Right lobe of liver (tissue), 6 donors: ENCODE measurements around the gene DDIT4. TPM values are rescaled to one million over a fixed set of nuclear protein-coding genes. Genes with fewer than 3 reads are reported as not detected.
A peak's percentile ranks its signal among the peaks of the same experiment; 100 is the strongest.

Experiments
- ATAC-seq, 4 donors: fragments of 200-7000 bp; cut with Tn5 transposase; one replicate each; pipeline ENCODE4 v1.9.1; 2020; ENCODE audit warnings: mild to moderate bottlenecking in 4 of 4, moderate library complexity in 4 of 4
- DNase-seq, 3 donors: peaks; one replicate each; pipeline ENCODE4 v3.0.0-alpha.2; 2020
- H3K27ac ChIP-seq, 3 donors: fragments of 200-600 bp; one replicate each; pipeline ENCODE4 v1.8.0; 2022
- H3K27me3 ChIP-seq, 2 donors: fragments of 200-600 bp; one replicate each; pipeline ENCODE4 v1.8.0; 2022
- H3K36me3 ChIP-seq, 4 donors: fragments of 200-600 bp; sonication (generic) in 1 of 4; one replicate each; pipeline versions ENCODE4 v1.5.1 to v1.8.0; 2017 to 2022; ENCODE audit warnings: control low read depth in 1 of 4
- H3K4me1 ChIP-seq, 4 donors: fragments of 200-600 bp; sonication (generic) in 1 of 4; one replicate each; pipeline versions ENCODE4 v1.5.1 to v1.8.0; 2017 to 2022; ENCODE audit warnings: control low read depth in 1 of 4
- H3K4me3 ChIP-seq, 3 donors: fragments of 200-600 bp; one replicate each; pipeline ENCODE4 v1.8.0; 2022
- H3K9me3 ChIP-seq, 4 donors: fragments of 200-600 bp; sonication (generic) in 1 of 4; one replicate each; pipeline versions ENCODE4 v1.5.1 to v1.8.0; 2017 to 2022; ENCODE audit warnings: control low read depth in 1 of 4
- POLR2A ChIP-seq: fragments of 450-650 bp; IDR thresholded peaks from one replicate; pipeline ENCODE4 v1.6.1; 2017; ENCODE audit warnings: antibody characterized with exemption, mild to moderate bottlenecking
- WGBS: methylation state at CpG from one replicate; pipeline ENCODE4 v1.1.6; 2018; ENCODE audit warnings: low coverage, low lambda C conversion rate; ENCODE audit not compliant: insufficient coverage; ENCODE audit errors: missing lambda C conversion rate; 5-methylcytosine and 5-hydroxymethylcytosine counted together
- intact Hi-C, 2 donors: fragments of 100-400 bp; cut with DNase I; formaldehyde crosslinking; loops; one replicate each; pipeline versions ENCODE4 v1.11.2 to v1.14.1; 2022
- total RNA-seq, 6 experiments: library from RNA; depleted of rRNA in 2 of 6; stranded (reverse); fragments of >200 nt in 2 of 6; fragmentation: NEBNext Ultra II Directional in 3 of 6; extraction: Animal tissue kit (Norgen Biotek cat#: 25700) in 3 of 6; gene quantifications; one replicate each; pipeline versions ENCODE4 v1.1.0 to v1.2.4, GENCODE V29; 2016 to 2023
- TF ChIP-seq, protein P1 (sequence below), 4 donors: fragments of 200-600 bp in 3 of 4; fragments of 450-650 bp in 1 of 4; IDR thresholded peaks; one replicate each; pipeline versions ENCODE4 v1.5.1 to v1.8.0; 2016 to 2022; ENCODE audit warnings: antibody characterized with exemption in 4 of 4, mild to moderate bottlenecking in 2 of 4
- donor health status: DM: no; HTN: yes; CAD: no.
- donor health status: DM: no; HTN: no; CAD: no.
- donor health status: DM: no; HTN: no; CAD: no.
- donor health status: DM: no; HTN: yes; CAD: no.
- donor health status: DM: no; HTN: yes; CAD: no.

Gene DDIT4
- total RNA-seq, 6 experiments from 2014 or later = 51.7 to 180 (median 143) TPM

DNA sequence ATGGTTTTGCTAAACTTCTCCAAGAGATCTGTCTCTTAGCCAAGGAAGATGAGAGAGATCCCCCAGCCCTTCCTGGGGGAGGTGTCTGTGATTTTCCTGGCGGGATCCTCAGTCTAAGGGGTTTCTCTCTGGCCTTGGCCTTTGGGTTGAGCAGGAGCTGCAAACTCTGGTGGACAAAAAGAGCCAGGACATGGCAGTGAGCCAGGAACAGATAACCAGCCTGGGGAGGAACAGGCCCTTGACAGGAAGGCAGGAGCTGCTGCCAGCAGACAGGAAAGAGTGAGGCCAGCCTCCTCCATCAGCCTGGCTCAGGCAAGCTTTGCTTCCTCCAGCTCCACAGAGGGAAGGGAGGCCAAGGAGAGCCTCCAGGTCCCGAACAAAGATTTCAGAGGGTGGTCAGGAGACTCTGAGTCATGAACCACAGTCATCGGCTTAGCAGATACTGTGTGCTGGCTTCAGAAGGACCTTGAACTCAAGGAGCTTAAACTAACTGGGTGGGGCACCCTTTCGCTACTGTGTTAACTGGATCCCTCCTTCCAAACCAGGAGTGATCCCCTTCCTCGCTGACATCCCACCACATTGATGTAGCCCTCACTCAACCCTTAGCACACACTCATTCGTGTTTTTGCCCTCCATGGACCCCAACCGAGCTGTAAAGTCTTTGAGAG is 34.7 kb downstream of the DDIT4 start:
- DNase-seq (peak in 2 of 3 donors; percentile 66 to 82), ATAC-seq (peak; percentile 65 to 71 (median 69))
- H3K36me3 ChIP-seq = no peaks in the 10 kb centered on the region
- H3K4me3 ChIP-seq = no peak overlapping the region
- 88% methylated on average over 4 of the region's 7 CpGs for WGBS
- H3K4me1 ChIP-seq = peaks cover 0 to 26% (median 14%) of the 10 kb centered on the region in 4 donors
- no peaks in the 10 kb centered on the region for H3K9me3 ChIP-seq
- peak overlapping the region; percentile 16 to 55 (median 33) for H3K27ac ChIP-seq
- intact Hi-C loops = no loop called here
- TF ChIP-seq POLR2A = no peak
- TF ChIP-seq, protein P1, sequence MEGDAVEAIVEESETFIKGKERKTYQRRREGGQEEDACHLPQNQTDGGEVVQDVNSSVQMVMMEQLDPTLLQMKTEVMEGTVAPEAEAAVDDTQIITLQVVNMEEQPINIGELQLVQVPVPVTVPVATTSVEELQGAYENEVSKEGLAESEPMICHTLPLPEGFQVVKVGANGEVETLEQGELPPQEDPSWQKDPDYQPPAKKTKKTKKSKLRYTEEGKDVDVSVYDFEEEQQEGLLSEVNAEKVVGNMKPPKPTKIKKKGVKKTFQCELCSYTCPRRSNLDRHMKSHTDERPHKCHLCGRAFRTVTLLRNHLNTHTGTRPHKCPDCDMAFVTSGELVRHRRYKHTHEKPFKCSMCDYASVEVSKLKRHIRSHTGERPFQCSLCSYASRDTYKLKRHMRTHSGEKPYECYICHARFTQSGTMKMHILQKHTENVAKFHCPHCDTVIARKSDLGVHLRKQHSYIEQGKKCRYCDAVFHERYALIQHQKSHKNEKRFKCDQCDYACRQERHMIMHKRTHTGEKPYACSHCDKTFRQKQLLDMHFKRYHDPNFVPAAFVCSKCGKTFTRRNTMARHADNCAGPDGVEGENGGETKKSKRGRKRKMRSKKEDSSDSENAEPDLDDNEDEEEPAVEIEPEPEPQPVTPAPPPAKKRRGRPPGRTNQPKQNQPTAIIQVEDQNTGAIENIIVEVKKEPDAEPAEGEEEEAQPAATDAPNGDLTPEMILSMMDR (IDR thresholded peaks at IDR 0.05) = peak in 1 of 4 donors; percentile 8
- H3K27me3 ChIP-seq = no peaks in the 10 kb centered on the region

DNA sequence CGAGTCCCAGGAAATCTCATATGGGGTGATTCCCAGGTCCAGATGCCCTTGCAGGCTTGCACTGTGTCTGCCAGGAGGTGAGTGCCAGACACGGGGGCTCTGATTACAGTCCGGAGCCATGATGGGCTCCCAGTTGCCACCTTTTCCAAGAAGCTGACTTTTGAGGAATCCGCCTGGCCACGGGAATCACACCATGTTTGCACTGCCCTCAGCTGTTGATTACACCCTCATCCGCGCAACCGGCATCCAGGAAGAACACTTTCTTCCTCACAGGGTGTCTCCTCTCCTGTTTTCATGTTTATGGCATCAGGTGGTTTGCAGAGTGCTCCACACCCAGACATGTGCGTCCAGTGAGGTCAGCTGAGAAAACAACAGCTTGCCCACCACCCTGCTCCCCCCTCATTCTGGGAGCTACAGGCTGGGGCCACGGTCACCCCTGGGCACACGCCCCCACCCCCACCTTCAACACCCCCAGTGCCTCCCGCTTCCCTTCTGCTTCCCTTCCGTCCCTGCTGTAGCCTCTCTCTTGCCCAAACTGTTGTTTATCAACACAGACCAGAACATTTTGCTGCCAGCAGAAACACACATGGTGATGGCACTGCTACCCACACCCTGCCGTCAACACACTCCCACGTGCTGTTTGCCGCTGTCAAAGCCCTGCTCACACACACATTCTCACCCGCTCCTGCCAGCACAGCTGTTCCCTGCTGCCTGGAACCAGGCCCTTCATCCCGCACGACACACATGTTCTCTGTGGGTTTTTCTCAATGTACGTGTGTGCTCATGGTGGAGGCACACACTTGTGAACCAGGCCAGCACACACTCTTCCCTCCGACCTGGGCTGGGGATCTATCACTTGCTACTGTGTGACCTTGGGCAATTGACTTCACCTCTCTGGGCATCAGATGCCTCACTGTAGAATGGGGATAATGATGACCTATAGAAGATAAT is 35.8 kb downstream of the DDIT4 start:
- TF ChIP-seq POLR2A = no peak
- TF ChIP-seq, protein P1 (IDR thresholded peaks at IDR 0.05) = no peak
- Histone ChIP-seq H3K4me1 (peaks cover 0 to 28% (median 16%) of the 10 kb centered on the region in 4 donors), H3K27ac (no peak overlapping the region)

DNA sequence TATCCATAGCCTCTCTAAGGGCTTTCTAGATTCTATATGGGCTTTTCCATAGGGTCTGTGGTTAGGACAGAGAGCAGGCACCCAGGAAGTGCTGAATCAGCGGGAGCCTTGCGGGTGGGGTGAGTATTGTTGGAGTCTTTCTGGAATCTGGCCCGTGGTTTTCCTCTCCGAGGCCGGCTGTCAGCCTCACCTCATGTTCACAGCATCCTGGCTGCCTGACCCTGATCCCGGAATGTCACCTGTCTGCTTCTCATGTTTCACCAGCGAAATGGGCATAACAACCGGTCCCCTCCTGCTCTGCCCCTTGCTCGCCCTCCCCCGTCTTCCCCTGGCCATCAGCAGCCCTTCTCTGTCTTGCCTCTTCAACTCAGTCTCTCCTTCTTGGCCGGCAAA is 36.5 kb downstream of the DDIT4 start:
- Histone ChIP-seq H3K27ac (no peak overlapping the region), H3K27me3 (no peaks in the 10 kb centered on the region), H3K36me3 (no peaks in the 10 kb centered on the region), H3K9me3 (no peaks in the 10 kb centered on the region), H3K4me3 (no peak overlapping the region), H3K4me1 (peaks cover 0 to 35% (median 19%) of the 10 kb centered on the region in 4 donors)
- no peak for TF ChIP-seq POLR2A
- TF ChIP-seq, protein P1 (IDR thresholded peaks at IDR 0.05) = no peak
- intact Hi-C loops = no loop called here
- DNase-seq (no peak), ATAC-seq (peak in 1 of 4 donors; percentile 2)
- WGBS = 61% methylated on average over 6 of the region's 11 CpGs

More for the DNA sequence above, 35.8 kb downstream of the DDIT4 start:
- H3K27me3 ChIP-seq = no peaks in the 10 kb centered on the region
- H3K4me3 ChIP-seq = no peak overlapping the region
- H3K9me3 ChIP-seq = no peaks in the 10 kb centered on the region
- ATAC-seq (peak; percentile 17 to 66 (median 64)), DNase-seq (no peak)
- H3K36me3 ChIP-seq = no peaks in the 10 kb centered on the region
- intact Hi-C loops = no loop called here
- 27% methylated on average over 11 of the region's 21 CpGs for WGBS

DNA sequence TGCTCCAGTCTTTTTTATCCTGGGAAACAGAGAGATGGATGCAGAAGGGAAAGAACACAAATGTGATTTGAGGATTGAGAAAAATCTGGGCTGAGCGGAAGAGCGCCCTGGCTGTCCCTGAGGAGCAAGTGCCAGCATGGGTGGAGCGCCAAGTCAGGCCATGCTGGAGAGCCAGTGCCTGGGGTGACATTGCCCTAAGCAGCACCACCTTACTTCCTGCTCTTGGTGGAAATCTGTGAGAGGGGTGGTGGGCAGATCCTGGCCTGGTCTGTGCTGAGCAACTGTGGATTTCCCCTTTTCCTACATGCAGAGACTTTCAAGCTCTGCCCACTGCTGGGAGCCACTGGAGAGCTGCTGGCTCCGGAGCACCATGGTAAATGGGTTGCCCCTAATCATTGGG is 36.9 kb downstream of the DDIT4 start:
- peak in 2 of 3 donors; percentile 60 to 76 for DNase-seq
- no peak for TF ChIP-seq POLR2A
- TF ChIP-seq, protein P1 (IDR thresholded peaks at IDR 0.05) = no peak
- WGBS = 61% methylated on average over 4 of the region's 4 CpGs
- Histone ChIP-seq H3K27me3 (no peaks in the 10 kb centered on the region), H3K4me1 (peaks cover 0 to 39% (median 21%) of the 10 kb centered on the region in 4 donors), H3K36me3 (no peaks in the 10 kb centered on the region), H3K9me3 (no peaks in the 10 kb centered on the region), H3K4me3 (no peak overlapping the region), H3K27ac (no peak overlapping the region)
- intact Hi-C loops = no loop called here
- peak; percentile 12 to 51 (median 38) for ATAC-seq
